Kidney (tissue), 14 donors: ENCODE data around the gene PPP2R2D. TPM values are rescaled to one million over a fixed set of nuclear protein-coding genes. Genes with fewer than 3 reads are reported as not detected.

Source experiments
- DNase-seq, 5 donors: peaks; one replicate each; pipeline ENCODE4 v3.0.0-alpha.2; 2013 to 2020
- FAIRE-seq: peaks from 2 replicates; lab custom pipeline; 2012; peaks lifted over from hg19 to GRCh38; lab: Jason Lieb, UNC
- H3K27ac ChIP-seq, 2 donors: one replicate each; pipeline ENCODE4 v1.7.0; 2013; ENCODE audit warnings: low read depth in 2 of 2, low read length in 2 of 2, inconsistent platforms in 1 of 2
- H3K27me3 ChIP-seq: one replicate; pipeline ENCODE4 v1.7.1; 2013; ENCODE audit warnings: low read length, inconsistent platforms; ENCODE audit not compliant: control insufficient read depth, insufficient read depth
- H3K36me3 ChIP-seq, 3 donors: one replicate each; pipeline versions ENCODE4 v1.7.0 to v1.7.1; 2013; ENCODE audit warnings: low read length in 3 of 3, control low read depth in 1 of 3, inconsistent platforms in 1 of 3; ENCODE audit not compliant: insufficient read depth in 3 of 3, control insufficient read depth in 2 of 3
- H3K4me1 ChIP-seq, 3 donors: one replicate each; pipeline versions ENCODE4 v1.7.0 to v1.7.1; 2013; ENCODE audit warnings: low read length in 3 of 3, inconsistent platforms in 1 of 3, low read depth in 1 of 3; ENCODE audit not compliant: control insufficient read depth in 2 of 3, insufficient read depth in 2 of 3
- H3K4me3 ChIP-seq, 3 donors: one replicate each; pipeline versions ENCODE4 v1.7.0 to v1.8.1; 2013; ENCODE audit warnings: low read length in 3 of 3, control low read depth in 1 of 3, inconsistent platforms in 1 of 3
- H3K9ac ChIP-seq, 3 donors: one replicate each; pipeline versions ENCODE4 v1.7.0 to v1.7.1; 2013; ENCODE audit warnings: low read length in 3 of 3, control low read depth in 1 of 3, inconsistent platforms in 1 of 3
- H3K9me3 ChIP-seq, 3 donors: one replicate each; pipeline versions ENCODE4 v1.7.0 to v1.7.1; 2013; ENCODE audit warnings: low read length in 3 of 3, control low read depth in 1 of 3, inconsistent platforms in 1 of 3; ENCODE audit not compliant: control insufficient read depth in 2 of 3, insufficient read depth in 1 of 3
- CTCF ChIP-seq: IDR thresholded peaks from 3 replicates; pipeline ENCODE4 v1.5.1; 2012; ENCODE audit warnings: mild to moderate bottlenecking, moderate library complexity, borderline replicate concordance; ENCODE audit not compliant: insufficient read depth; ENCODE audit errors: extremely low read depth
- intact Hi-C: fragments of 100-400 bp; cut with DNase I; formaldehyde crosslinking; loops from one replicate; pipeline ENCODE4 v1.11.1; 2022
- polyA plus RNA-seq: library from polyadenylated mRNA; stranded (reverse); fragments of 350-450 nt; fragmentation: Illumina TruSeq; extraction: RNeasy Lipid Tissue Mini Kit (QIAGEN cat#74804); gene quantifications from one replicate; pipeline ENCODE4 v1.2.3, GENCODE V29; 2014; ENCODE audit warnings: low read depth, low replicate concordance; ENCODE audit not compliant: insufficient read depth
- total RNA-seq: library from RNA; stranded (reverse); fragmentation: NEBNext Ultra II Directional; extraction: Animal tissue kit (Norgen Biotek cat#: 25700); gene quantifications from one replicate; pipeline ENCODE4 v1.2.1, GENCODE V29; 2021
- donor health status: control.
- donor health status: control.
- donor health status: control.
- donor health status: control.
- donor health status: control.
- donor health status: DM: yes; HTN: yes; CAD: no.
- donor health status: Normal renal cell carcinoma (clear cell type).

Gene PPP2R2D
- total and polyA plus RNA-seq, 2 donors from 2014 or later = 28.3 to 34.8 TPM

- H3K4me1 ChIP-seq = no peaks in the 10 kb centered on the region
- no peaks in the 10 kb centered on the region for H3K9me3 ChIP-seq
- no peak overlapping the region for H3K27ac ChIP-seq
- no peak for TF ChIP-seq CTCF
- H3K9ac ChIP-seq = no peak overlapping the region
- no peaks in the 10 kb centered on the region for H3K27me3 ChIP-seq
- no peak overlapping the region for H3K4me3 ChIP-seq
- no peaks in the 10 kb centered on the region for H3K36me3 ChIP-seq
- intact Hi-C loops = no loop called here
- peak in 1 of 5 donors; percentile 45 for DNase-seq
- FAIRE-seq = no peak
Measured at GRCh38 chr10:131870831-131871672, 29.8 kb upstream of the PPP2R2D start.

DNA sequence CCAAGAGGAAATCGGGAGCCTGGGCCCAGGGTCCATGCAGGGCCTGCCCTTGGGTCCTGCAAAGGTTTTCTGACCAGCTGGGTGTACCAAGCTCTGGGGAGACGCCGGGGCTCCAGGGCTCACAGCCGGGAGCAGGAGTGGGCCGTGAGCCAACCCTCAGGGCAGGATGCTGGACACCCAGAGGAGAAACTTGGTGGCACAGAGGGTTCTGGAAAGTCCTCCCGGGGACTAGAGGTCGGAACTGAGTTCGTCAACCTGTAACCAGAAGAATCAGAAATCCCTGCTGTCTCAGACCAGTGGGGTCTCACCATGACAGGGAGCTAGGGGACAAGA, 29.2 kb upstream of the PPP2R2D start:
- H3K36me3 ChIP-seq = no peaks in the 10 kb centered on the region
- no peaks in the 10 kb centered on the region for H3K27me3 ChIP-seq
- H3K4me1 ChIP-seq = no peaks in the 10 kb centered on the region
- intact Hi-C loops = no loop called here
- H3K27ac ChIP-seq = no peak overlapping the region
- no peak overlapping the region for H3K9ac ChIP-seq
- TF ChIP-seq CTCF = no peak
- no peaks in the 10 kb centered on the region for H3K9me3 ChIP-seq
- H3K4me3 ChIP-seq = no peak overlapping the region
- peak in 1 of 5 donors; percentile 55 for DNase-seq
- FAIRE-seq = no peak

GRCh38 chr10:131872011-131872826, 28.6 kb upstream of the PPP2R2D start:
- FAIRE-seq (no peak), DNase-seq (peak in 1 of 5 donors; percentile 63)
- intact Hi-C loops = no loop called here
- Histone ChIP-seq H3K27me3 (no peaks in the 10 kb centered on the region), H3K9me3 (no peaks in the 10 kb centered on the region), H3K4me3 (no peak overlapping the region), H3K9ac (no peak overlapping the region), H3K36me3 (no peaks in the 10 kb centered on the region), H3K27ac (no peak overlapping the region), H3K4me1 (no peaks in the 10 kb centered on the region)
- no peak for TF ChIP-seq CTCF
